Tibial nerve (tissue), 4 donors: Measurements from ENCODE around the gene SUDS3. TPM values are rescaled to one million over a fixed set of nuclear protein-coding genes. Genes with fewer than 3 reads are reported as not detected.

ENCODE experiments used
- DNase-seq, 2 donors: peaks; one replicate each; pipeline ENCODE4 v3.0.0-alpha.2; 2019; ENCODE audit warnings: low spot score in 2 of 2
- H3K27ac ChIP-seq, 4 donors: fragments of 200-600 bp; sonication (generic) in 3 of 4; one replicate each; pipeline ENCODE4 v1.5.1; 2017 to 2019; ENCODE audit warnings: mild to moderate bottlenecking in 1 of 4
- H3K27me3 ChIP-seq, 2 donors: fragments of 200-600 bp; sonication (generic) in 1 of 2; one replicate each; pipeline versions ENCODE4 v1.5.1 to v1.6.0; 2017 to 2019
- H3K36me3 ChIP-seq, 3 donors: fragments of 200-600 bp; sonication (generic); one replicate each; pipeline ENCODE4 v1.5.1; 2018 to 2019
- H3K4me1 ChIP-seq, 4 donors: fragments of 200-600 bp; sonication (generic) in 3 of 4; one replicate each; pipeline ENCODE4 v1.5.1; 2017 to 2019
- H3K4me3 ChIP-seq, 4 donors: fragments of 200-600 bp; sonication (generic) in 3 of 4; one replicate each; pipeline ENCODE4 v1.5.1; 2017 to 2019; ENCODE audit warnings: mild to moderate bottlenecking in 1 of 4, moderate library complexity in 1 of 4
- H3K9me3 ChIP-seq, 4 donors: fragments of 200-600 bp; sonication (generic) in 3 of 4; one replicate each; pipeline ENCODE4 v1.5.1; 2017 to 2019
- EP300 ChIP-seq, 2 donors: sonication (generic); formaldehyde crosslinking; IDR thresholded peaks; one replicate each; pipeline ENCODE4 v1.6.1; 2017; ENCODE audit warnings: antibody characterized with exemption in 2 of 2, mild to moderate bottlenecking in 1 of 2
- POLR2A ChIP-seq, 2 donors: fragments of 450-650 bp; IDR thresholded peaks; one replicate each; pipeline ENCODE4 v1.6.1; 2017; ENCODE audit warnings: antibody characterized with exemption in 2 of 2, mild to moderate bottlenecking in 2 of 2, moderate library complexity in 2 of 2
- WGBS, 2 donors: methylation state at CpG; one replicate each; pipeline ENCODE4 v1.1.5; 2018; 5-methylcytosine and 5-hydroxymethylcytosine counted together
- total RNA-seq, 4 donors: library from RNA; depleted of rRNA; stranded (reverse); fragments of >200 nt; gene quantifications; one replicate each; pipeline ENCODE4 v1.1.0, GENCODE V29; 2016
- TF ChIP-seq, protein P1 (sequence below), 5 experiments: fragments of 200-600 bp in 3 of 5; fragments of 450-650 bp in 2 of 5; sonication (generic) in 3 of 5; IDR thresholded peaks; one replicate each; pipeline ENCODE4 v1.5.1; 2016 to 2019; ENCODE audit warnings: antibody characterized with exemption in 5 of 5, mild to moderate bottlenecking in 3 of 5, moderate library complexity in 2 of 5

SUDS3 gene
- total RNA-seq, 4 donors from 2014 or later: 33.9 to 92.0 (median 58.3) TPM

GRCh38 chr12:118337194-118337838 lies 39.0 kb upstream of the SUDS3 start:
- no peaks in the 10 kb centered on the region for H3K4me1 ChIP-seq
- H3K4me3 ChIP-seq: no peak overlapping the region
- no peaks in the 10 kb centered on the region for H3K9me3 ChIP-seq
- DNase-seq: no peak
- TF ChIP-seq, protein P1, sequence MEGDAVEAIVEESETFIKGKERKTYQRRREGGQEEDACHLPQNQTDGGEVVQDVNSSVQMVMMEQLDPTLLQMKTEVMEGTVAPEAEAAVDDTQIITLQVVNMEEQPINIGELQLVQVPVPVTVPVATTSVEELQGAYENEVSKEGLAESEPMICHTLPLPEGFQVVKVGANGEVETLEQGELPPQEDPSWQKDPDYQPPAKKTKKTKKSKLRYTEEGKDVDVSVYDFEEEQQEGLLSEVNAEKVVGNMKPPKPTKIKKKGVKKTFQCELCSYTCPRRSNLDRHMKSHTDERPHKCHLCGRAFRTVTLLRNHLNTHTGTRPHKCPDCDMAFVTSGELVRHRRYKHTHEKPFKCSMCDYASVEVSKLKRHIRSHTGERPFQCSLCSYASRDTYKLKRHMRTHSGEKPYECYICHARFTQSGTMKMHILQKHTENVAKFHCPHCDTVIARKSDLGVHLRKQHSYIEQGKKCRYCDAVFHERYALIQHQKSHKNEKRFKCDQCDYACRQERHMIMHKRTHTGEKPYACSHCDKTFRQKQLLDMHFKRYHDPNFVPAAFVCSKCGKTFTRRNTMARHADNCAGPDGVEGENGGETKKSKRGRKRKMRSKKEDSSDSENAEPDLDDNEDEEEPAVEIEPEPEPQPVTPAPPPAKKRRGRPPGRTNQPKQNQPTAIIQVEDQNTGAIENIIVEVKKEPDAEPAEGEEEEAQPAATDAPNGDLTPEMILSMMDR (IDR thresholded peaks at IDR 0.05): no peak
- TF ChIP-seq POLR2A (IDR thresholded peaks at IDR 0.05): no peak
- no peak for TF ChIP-seq EP300 (IDR thresholded peaks at IDR 0.05)
- WGBS, 2 donors: 40 to 48% methylated on average over 6 of the region's 6 CpGs
- no peak overlapping the region for H3K27ac ChIP-seq
- no peaks in the 10 kb centered on the region for H3K27me3 ChIP-seq
- H3K36me3 ChIP-seq: peaks cover 0 to 6% (median 0%) of the 10 kb centered on the region in 3 donors

GRCh38 chr12:118342090-118342489 lies 34.3 kb upstream of the SUDS3 start:
- Histone ChIP-seq H3K4me3 (no peak overlapping the region), H3K9me3 (no peaks in the 10 kb centered on the region), H3K27ac (no peak overlapping the region), H3K4me1 (peaks cover 0 to 6% (median 5%) of the 10 kb centered on the region in 4 donors), H3K36me3 (no peaks in the 10 kb centered on the region), H3K27me3 (no peaks in the 10 kb centered on the region)
- TF ChIP-seq EP300 (IDR thresholded peaks at IDR 0.05): no peak
- TF ChIP-seq, protein P1 (IDR thresholded peaks at IDR 0.05): no peak
- TF ChIP-seq POLR2A (IDR thresholded peaks at IDR 0.05): no peak
- 51 to 57% methylated on average over 2 of the region's 2 CpGs for WGBS, 2 donors
- DNase-seq: no peak

DNA sequence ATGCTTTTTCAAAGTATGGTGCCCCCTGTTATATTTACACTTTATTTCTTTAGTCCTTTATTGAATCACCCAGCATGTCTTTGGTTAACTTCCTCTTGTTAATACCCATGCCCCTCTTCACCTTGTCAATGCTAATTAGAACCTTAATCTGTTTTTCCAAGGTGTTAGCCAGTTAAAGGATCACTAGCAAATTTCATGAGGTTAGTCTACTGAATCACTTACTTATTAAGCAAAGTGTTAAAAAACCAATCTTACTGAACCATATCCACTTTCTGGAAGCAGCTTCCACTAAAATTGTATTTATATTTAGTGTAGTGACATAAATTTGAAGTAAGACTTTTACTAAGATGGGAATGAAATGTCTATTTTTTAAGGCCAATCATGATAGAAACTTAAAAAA lies 31.5 kb upstream of the SUDS3 start:
- no peak overlapping the region for H3K27ac ChIP-seq
- H3K4me1 ChIP-seq: peaks cover 0 to 7% (median 5%) of the 10 kb centered on the region in 4 donors
- H3K36me3 ChIP-seq: no peaks in the 10 kb centered on the region
- H3K4me3 ChIP-seq: no peak overlapping the region
- no peak for DNase-seq
- no peaks in the 10 kb centered on the region for H3K27me3 ChIP-seq
- no peak for TF ChIP-seq EP300 (IDR thresholded peaks at IDR 0.05)
- TF ChIP-seq POLR2A (IDR thresholded peaks at IDR 0.05): no peak
- TF ChIP-seq, protein P1 (IDR thresholded peaks at IDR 0.05): no peak
- H3K9me3 ChIP-seq: no peaks in the 10 kb centered on the region

DNA sequence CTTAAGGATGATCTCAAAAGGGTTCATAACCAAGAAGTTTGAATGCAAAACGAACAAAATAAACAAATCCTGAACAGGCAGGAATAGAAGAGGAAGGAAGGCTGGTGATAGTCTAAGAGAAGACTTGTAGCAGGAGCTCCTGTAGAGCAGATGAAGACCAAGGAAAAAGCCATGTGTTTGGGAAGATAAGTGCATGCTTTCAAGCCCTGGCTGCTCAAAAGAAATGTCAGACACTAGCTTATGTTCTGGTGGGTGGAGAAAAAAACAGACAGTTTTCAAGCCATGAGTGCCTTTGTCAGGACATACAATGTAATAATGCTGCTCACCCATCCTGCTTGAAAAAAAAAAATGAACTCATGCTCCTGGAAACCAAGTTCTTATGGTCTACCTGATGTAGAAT lies 31.0 kb upstream of the SUDS3 start:
- Histone ChIP-seq H3K9me3 (no peaks in the 10 kb centered on the region), H3K4me3 (no peak overlapping the region), H3K4me1 (peaks cover 0 to 7% (median 5%) of the 10 kb centered on the region in 4 donors), H3K27me3 (no peaks in the 10 kb centered on the region), H3K27ac (no peak overlapping the region), H3K36me3 (no peaks in the 10 kb centered on the region)
- no peak for DNase-seq
- TF ChIP-seq EP300 (IDR thresholded peaks at IDR 0.05) (no peak), POLR2A (IDR thresholded peaks at IDR 0.05) (no peak)
- TF ChIP-seq, protein P1 (IDR thresholded peaks at IDR 0.05): no peak
- WGBS, 2 donors: 40 to 54% methylated on average over 1 of the region's 1 CpG

DNA sequence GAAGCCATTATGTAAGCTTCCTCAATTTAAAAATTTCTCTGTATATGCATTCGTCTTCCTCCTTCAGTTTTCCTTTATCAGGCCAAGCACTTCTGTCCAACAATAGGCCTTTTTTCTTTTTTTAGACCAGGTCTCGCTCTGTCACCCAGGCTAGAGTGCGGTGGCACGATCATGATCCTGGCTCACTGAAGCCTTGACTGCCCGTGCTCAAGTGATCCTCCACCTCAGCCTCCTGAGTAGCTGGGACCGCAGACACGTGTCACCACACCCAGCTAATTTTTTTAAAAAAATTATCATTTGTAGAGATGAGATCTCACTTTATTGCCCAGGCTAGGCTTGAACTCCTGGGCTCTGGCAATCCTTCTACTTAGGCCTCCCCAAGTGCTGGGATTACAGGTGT lies 29.5 kb upstream of the SUDS3 start:
- DNase-seq: no peak
- 57 to 66% methylated on average over 7 of the region's 7 CpGs for WGBS, 2 donors
- TF ChIP-seq POLR2A (IDR thresholded peaks at IDR 0.05) (no peak), EP300 (IDR thresholded peaks at IDR 0.05) (no peak)
- TF ChIP-seq, protein P1 (IDR thresholded peaks at IDR 0.05): no peak
- peaks cover 0 to 7% (median 5%) of the 10 kb centered on the region in 4 donors for H3K4me1 ChIP-seq
- H3K9me3 ChIP-seq: no peaks in the 10 kb centered on the region
- H3K27me3 ChIP-seq: no peaks in the 10 kb centered on the region
- no peak overlapping the region for H3K27ac ChIP-seq
- H3K36me3 ChIP-seq: no peaks in the 10 kb centered on the region
- no peak overlapping the region for H3K4me3 ChIP-seq
